Omental fat pad (tissue), 4 donors: Measurements from ENCODE around the gene CELF2. TPM values are rescaled to one million over a fixed set of nuclear protein-coding genes. Genes with fewer than 3 reads are reported as not detected.

Source experiments
- ATAC-seq: fragments of 150-250 bp; one replicate; pipeline ENCODE4 v1.9.1; 2016; ENCODE audit warnings: mild to moderate bottlenecking, moderate library complexity; ENCODE audit not compliant: low FRiP score
- DNase-seq: peaks from one replicate; pipeline ENCODE4 v3.0.0-alpha.2; 2019; ENCODE audit warnings: low spot score
- CTCF ChIP-seq, 3 donors: fragments of 450-650 bp; IDR thresholded peaks; one replicate each; pipeline ENCODE4 v1.5.1; 2016 to 2017; ENCODE audit warnings: antibody characterized with exemption in 3 of 3, mild to moderate bottlenecking in 3 of 3, moderate library complexity in 2 of 3
- total RNA-seq, 4 donors: library from RNA; depleted of rRNA; stranded (reverse); fragments of >200 nt; gene quantifications; one replicate each; pipeline ENCODE4 v1.1.0, GENCODE V29; 2016

The CELF2 gene
- total RNA-seq, 4 donors from 2014 or later: 81.7 to 116 (median 104) TPM

- ATAC-seq (no peak), DNase-seq (no peak)
- TF ChIP-seq CTCF (IDR thresholded peaks at IDR 0.05): no peak
These were observed 8.0 kb upstream of the CELF2 start for GRCh38 chr10:11009471-11010308.

GRCh38 chr10:11010582-11010981, 7.1 kb upstream of the CELF2 start:
- ATAC-seq (no peak), DNase-seq (no peak)
- no peak for TF ChIP-seq CTCF (IDR thresholded peaks at IDR 0.05)

DNA sequence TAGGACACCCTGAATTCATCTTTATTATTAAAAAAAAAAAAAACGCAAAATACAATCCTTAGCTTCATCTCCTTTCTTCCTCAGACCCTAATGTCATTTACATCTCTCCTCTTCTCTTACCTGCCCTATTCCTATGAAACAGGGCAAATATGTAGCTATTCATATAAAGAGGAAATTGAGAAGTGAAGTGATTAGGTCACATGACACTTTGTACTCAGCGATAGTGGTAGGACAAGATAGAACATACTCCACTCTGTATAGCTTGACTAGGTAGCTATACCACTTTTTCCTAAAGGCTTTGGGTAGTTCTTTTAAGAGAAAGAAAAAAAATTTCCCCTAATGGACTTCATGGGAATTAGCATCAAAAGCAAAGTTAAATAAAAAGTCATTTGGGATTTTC, 6.2 kb upstream of the CELF2 start:
- no peak for TF ChIP-seq CTCF (IDR thresholded peaks at IDR 0.05)
- no peak for ATAC-seq
- DNase-seq: no peak

- ATAC-seq (no peak), DNase-seq (no peak)
- TF ChIP-seq CTCF (IDR thresholded peaks at IDR 0.05): no peak
These were observed 5.7 kb upstream of the CELF2 start for GRCh38 chr10:11011984-11012383.

- TF ChIP-seq CTCF (IDR thresholded peaks at IDR 0.05): no peak
- no peak for DNase-seq
- ATAC-seq: no peak
These were observed 5.0 kb upstream of the CELF2 start for GRCh38 chr10:11012421-11013295.

- ATAC-seq: no peak
- TF ChIP-seq CTCF (IDR thresholded peaks at IDR 0.05): no peak
- DNase-seq: no peak
These were observed 3.8 kb upstream of the CELF2 start for GRCh38 chr10:11013836-11014235.
